ENCODE measurements around the gene TTC38.
"Not testable (repeated sequence)": the region's sequence is repeated elsewhere in the genome, so short reads cannot be mapped to it uniquely, and the experiment has no call there.

The TTC38 gene

GRCh38 chr22:46297151-46297812 lies 29.5 kb downstream of the TTC38 start:
- no peak for DNase-seq

- no peak for DNase-seq
Measured at GRCh38 chr22:46299101-46299500, 31.3 kb downstream of the TTC38 start.

- DNase-seq, result no peak
Measured at GRCh38 chr22:46300491-46300890, 32.7 kb downstream of the TTC38 start.

GRCh38 chr22:46303347-46303965 lies 35.6 kb downstream of the TTC38 start:
- DNase-seq, result no peak

GRCh38 chr22:46308283-46308988 lies 40.6 kb downstream of the TTC38 start:
- no peak for DNase-seq

- no peak for DNase-seq
Measured at GRCh38 chr22:46309526-46310085, 41.8 kb downstream of the TTC38 start.

GRCh38 chr22:46312056-46312455 lies 44.2 kb downstream of the TTC38 start:
- no peak for DNase-seq

GRCh38 chr22:46312848-46313247 lies 45.0 kb downstream of the TTC38 start:
- DNase-seq, result not testable (repeated sequence)

- DNase-seq, result no peak
Measured at GRCh38 chr22:46315976-46316375, 48.2 kb downstream of the TTC38 start.

- DNase-seq, result no peak
Measured at GRCh38 chr22:46317646-46318045, 49.8 kb downstream of the TTC38 start.

GRCh38 chr22:46318576-46318975 lies 50.8 kb downstream of the TTC38 start:
- DNase-seq, result no peak

GRCh38 chr22:46319319-46319718 lies 51.5 kb downstream of the TTC38 start:
- no peak for DNase-seq

- DNase-seq, result no peak
Measured at GRCh38 chr22:46320166-46320710, 52.4 kb downstream of the TTC38 start.

- DNase-seq, result no peak
Measured at GRCh38 chr22:46320716-46321386, 53.0 kb downstream of the TTC38 start.

- no peak for DNase-seq
Measured at GRCh38 chr22:46322711-46323110, 54.9 kb downstream of the TTC38 start.

GRCh38 chr22:46323162-46323561 lies 55.4 kb downstream of the TTC38 start:
- no peak for DNase-seq

GRCh38 chr22:46326066-46326680 lies 58.4 kb downstream of the TTC38 start:
- DNase-seq, result no peak

- DNase-seq, result no peak
Measured at GRCh38 chr22:46327691-46328465, 60.1 kb downstream of the TTC38 start.

GRCh38 chr22:46328797-46329196 lies 61.0 kb downstream of the TTC38 start:
- DNase-seq, result no peak

GRCh38 chr22:46329616-46330015 lies 61.8 kb downstream of the TTC38 start:
- DNase-seq, result no peak

- no peak for DNase-seq
Measured at GRCh38 chr22:46330426-46330825, 62.6 kb downstream of the TTC38 start.

GRCh38 chr22:46331496-46331895 lies 63.7 kb downstream of the TTC38 start:
- DNase-seq, result no peak

All from NCI-H1694 treated with DMSO at 0.1 percent for 48 hours (cell line).